H1 (cell line): ENCODE data around the gene TRDMT1. TPM values are rescaled to one million over a fixed set of nuclear protein-coding genes. Genes with fewer than 3 reads are reported as not detected.

Experiments
- CTCF ChIA-PET: fragments of 300-600 bp; sonication (Branson Sonifier 250); formaldehyde crosslinking; loops from one replicate; lab custom pipeline; 2021; ENCODE audit not compliant: partially characterized antibody; lab: Charles Lee
- POLR2A ChIA-PET: fragments of 300-600 bp; sonication (Branson Sonifier 250); formaldehyde crosslinking; loops from one replicate; lab custom pipeline; 2021; ENCODE audit warnings: inconsistent platforms; ENCODE audit not compliant: partially characterized antibody; lab: Charles Lee
- DNase-seq, 2 experiments: peaks; one replicate each; pipeline versions ENCODE4 v3.0.0 to v3.0.0-alpha.2; 2010 to 2022; ENCODE audit warnings: low spot score in 2 of 2, low read depth in 1 of 2, mixed read lengths in 1 of 2
- FAIRE-seq: peaks from 2 replicates; lab custom pipeline; 2011; peaks lifted over from hg19 to GRCh38; lab: Jason Lieb, UNC
- H2AFZ ChIP-seq: 2 replicates; pipeline ENCODE4 v1.8.1; 2012; ENCODE audit warnings: low read length, inconsistent platforms
- H2AK5ac ChIP-seq: 2 replicates; pipeline ENCODE4 v1.6.1; 2013; ENCODE audit warnings: low read depth, low read length
- H2BK120ac ChIP-seq: replicated peaks from 2 replicates; pipeline ENCODE3; 2013; ENCODE audit warnings: low read depth, low read length, inconsistent platforms
- H2BK12ac ChIP-seq: 2 replicates; pipeline ENCODE4 v1.6.1; 2013; ENCODE audit warnings: low read depth, low read length
- H2BK15ac ChIP-seq: 2 replicates; pipeline ENCODE4 v1.6.1; 2013; ENCODE audit warnings: low read length
- H2BK20ac ChIP-seq: 2 replicates; pipeline ENCODE4 v1.6.1; 2013; ENCODE audit warnings: low read length
- H2BK5ac ChIP-seq: 2 replicates; pipeline ENCODE4 v1.6.1; 2013; ENCODE audit warnings: low read depth, low read length
- H3K14ac ChIP-seq: 2 replicates; pipeline ENCODE4 v1.6.1; 2013; ENCODE audit warnings: inconsistent platforms; ENCODE audit not compliant: insufficient read length
- H3K18ac ChIP-seq: 2 replicates; pipeline ENCODE4 v1.6.1; 2013; ENCODE audit warnings: low read length; ENCODE audit errors: extremely low read depth
- H3K23ac ChIP-seq: 2 replicates; pipeline ENCODE4 v1.6.1; 2013; ENCODE audit warnings: inconsistent platforms; ENCODE audit not compliant: insufficient read length
- H3K23me2 ChIP-seq: 2 replicates; pipeline ENCODE4 v1.6.1; 2013; ENCODE audit warnings: low read depth, low read length
- H3K27ac ChIP-seq: 2 replicates; pipeline ENCODE4 v1.6.1; 2011; ENCODE audit warnings: low read depth, low read length, inconsistent platforms
- H3K27me3 ChIP-seq, 4 experiments: replicated peaks in 1 of 4; 1 replicate in 1 of 4; 2 replicates in 3 of 4; pipeline versions ENCODE4 v1.6.1 to v1.8.1; 2011 to 2013; ENCODE audit warnings: low read length in 3 of 4, mild to moderate bottlenecking in 3 of 4, inconsistent platforms in 2 of 4, mixed read lengths in 2 of 4, moderate library complexity in 1 of 4; ENCODE audit not compliant: control insufficient read depth in 3 of 4, insufficient read depth in 3 of 4; ENCODE audit errors: extremely low read depth in 1 of 4
- H3K36me3 ChIP-seq, 4 experiments: 2 replicates each; pipeline versions ENCODE4 v1.6.1 to v1.8.1; 2011 to 2013; ENCODE audit warnings: mild to moderate bottlenecking in 4 of 4, low read length in 3 of 4, moderate library complexity in 2 of 4, control low read depth in 1 of 4, inconsistent platforms in 1 of 4; ENCODE audit not compliant: insufficient read depth in 4 of 4, control insufficient read depth in 2 of 4
- H3K4ac ChIP-seq: replicated peaks from 2 replicates; pipeline ENCODE3; 2013; ENCODE audit warnings: low read length, low read depth, mixed read lengths, inconsistent platforms; ENCODE audit not compliant: insufficient read length
- H3K4me1 ChIP-seq, 4 experiments: replicated peaks in 1 of 4; 1 replicate in 1 of 4; 2 replicates in 3 of 4; pipeline versions ENCODE4 v1.6.1 to v1.8.1; 2011 to 2013; ENCODE audit warnings: low read length in 3 of 4, inconsistent platforms in 2 of 4, mixed read lengths in 1 of 4; ENCODE audit not compliant: insufficient read depth in 4 of 4, control insufficient read depth in 3 of 4
- H3K4me2 ChIP-seq, 2 experiments: 2 replicates each; pipeline versions ENCODE4 v1.6.1 to v1.8.1; 2011 to 2013; ENCODE audit warnings: low read depth in 2 of 2, low read length in 2 of 2, control low read depth in 1 of 2, inconsistent platforms in 1 of 2, mild to moderate bottlenecking in 1 of 2; ENCODE audit not compliant: insufficient read depth in 1 of 2
- H3K4me3 ChIP-seq, 4 experiments: fragments of 200-600, 300-600 bp in 1 of 4; sonication (generic), shearing (Covaris generic), sonication (Bioruptor Twin) in 1 of 4; 2 replicates each; pipeline versions ENCODE4 v1.5.1 to v1.8.1; 2011 to 2016; ENCODE audit warnings: low read length in 4 of 4, low read depth in 3 of 4, control low read depth in 2 of 4, inconsistent platforms in 2 of 4, mild to moderate bottlenecking in 2 of 4, mixed read lengths in 1 of 4, moderate library complexity in 1 of 4; ENCODE audit not compliant: insufficient read depth in 2 of 4; ENCODE audit errors: extremely low read depth in 1 of 4
- H3K56ac ChIP-seq: replicated peaks from 2 replicates; pipeline ENCODE3; 2013; ENCODE audit warnings: low read depth, mild to moderate bottlenecking, mixed read lengths, low read length, inconsistent platforms; ENCODE audit not compliant: insufficient read length
- H3K79me1 ChIP-seq: 2 replicates; pipeline ENCODE4 v1.6.1; 2013; ENCODE audit warnings: low read depth, low read length, control low read depth
- H3K79me2 ChIP-seq, 2 experiments: 2 replicates each; pipeline versions ENCODE4 v1.6.1 to v1.8.1; 2012 to 2013; ENCODE audit warnings: low read length in 2 of 2, mild to moderate bottlenecking in 2 of 2, inconsistent platforms in 1 of 2; ENCODE audit not compliant: insufficient read depth in 2 of 2, control insufficient read depth in 1 of 2
- H3K9ac ChIP-seq, 4 experiments: replicated peaks in 1 of 4; 1 replicate in 1 of 4; 2 replicates in 3 of 4; pipeline versions ENCODE4 v1.6.1 to v1.8.1; 2011 to 2013; ENCODE audit warnings: low read depth in 3 of 4, low read length in 3 of 4, control low read depth in 2 of 4, mild to moderate bottlenecking in 2 of 4, moderate library complexity in 2 of 4, inconsistent platforms in 1 of 4; ENCODE audit errors: extremely low read depth in 1 of 4
- H3K9me3 ChIP-seq, 2 experiments: 2 replicates each; pipeline versions ENCODE4 v1.6.1 to v1.8.1; 2012 to 2013; ENCODE audit warnings: mild to moderate bottlenecking in 2 of 2, moderate library complexity in 2 of 2, control low read depth in 1 of 2, inconsistent platforms in 1 of 2, low read depth in 1 of 2, low read length in 1 of 2, mixed read lengths in 1 of 2; ENCODE audit not compliant: insufficient read depth in 2 of 2
- H4K20me1 ChIP-seq, 2 experiments: replicated peaks in 1 of 2; 2 replicates each; pipeline versions ENCODE3 to v1.8.1; 2011 to 2013; ENCODE audit warnings: inconsistent platforms in 2 of 2, low read length in 2 of 2, mild to moderate bottlenecking in 1 of 2; ENCODE audit not compliant: insufficient read depth in 2 of 2, control insufficient read depth in 1 of 2
- H4K5ac ChIP-seq: 2 replicates; pipeline ENCODE4 v1.6.1; 2013; ENCODE audit warnings: low read length, low read depth, mixed read lengths, inconsistent platforms; ENCODE audit not compliant: insufficient read length
- H4K8ac ChIP-seq: 2 replicates; pipeline ENCODE4 v1.8.0; 2013; ENCODE audit warnings: mild to moderate bottlenecking, moderate library complexity, low read length, inconsistent platforms; ENCODE audit not compliant: insufficient read depth; ENCODE audit errors: extremely low read depth
- H4K91ac ChIP-seq: replicated peaks from 2 replicates; pipeline ENCODE3; 2013; ENCODE audit warnings: low read length, mixed read lengths, inconsistent platforms; ENCODE audit not compliant: insufficient read length
- CEBPB ChIP-seq: IDR thresholded peaks from 2 replicates; pipeline ENCODE4 v1.6.1; 2012; ENCODE audit warnings: low read depth, low read length
- HDAC2 ChIP-seq, 2 experiments: fragments of 300-600 bp in 1 of 2; sonication (generic) in 1 of 2; IDR thresholded peaks; 2 replicates each; pipeline ENCODE4 v1.6.1; 2011 to 2012; ENCODE audit warnings: low read depth in 2 of 2, low read length in 2 of 2, mild to moderate bottlenecking in 2 of 2, moderate library complexity in 2 of 2, borderline replicate concordance in 1 of 2, inconsistent platforms in 1 of 2
- WGBS, 2 experiments: shearing (Covaris generic) in 1 of 2; methylation state at CpG; one replicate each; pipeline versions ENCODE4 v1.1.6 to v1.1.7; 2013 to 2015; ENCODE audit warnings: low lambda C conversion rate in 2 of 2, mixed read lengths in 2 of 2, inconsistent platforms in 1 of 2, low coverage in 1 of 2, missing lambda C conversion rate in 1 of 2; ENCODE audit not compliant: insufficient replicate concordance in 2 of 2, insufficient coverage in 1 of 2, insufficient read length in 1 of 2; ENCODE audit errors: extremely low coverage in 1 of 2, missing lambda C conversion rate in 1 of 2; 5-methylcytosine and 5-hydroxymethylcytosine counted together
- polyA plus RNA-seq, 7 experiments: library from polyadenylated mRNA; depleted of rRNA in 3 of 7; stranded (reverse) in 5 of 7; unstranded in 2 of 7; fragments of >200 nt in 5 of 7; fragments of 200-250 nt in 2 of 7; gene quantifications; 1 replicate in 5 of 7; 2 replicates in 1 of 7; 4 replicates in 1 of 7; pipeline versions ENCODE4 v1.2.1 to v1.2.3, GENCODE V29; 2011 to 2013; ENCODE audit warnings: missing spikeins in 2 of 7, mixed read lengths in 2 of 7
- total RNA-seq: library from RNA; stranded (reverse); fragmentation: NEBNext Ultra II Directional; extraction: Animal tissue kit (Norgen Biotek cat#: 25700); gene quantifications from 2 replicates; pipeline ENCODE4 v1.2.1, GENCODE V29; 2021

The TRDMT1 gene
- total and polyA plus RNA-seq, 2 of the 8 experiments (the other 6 are each of a cell fraction or from before 2014, with no cell fraction given): 7.4 to 21.4 TPM

GRCh38 chr10:17240096-17240495 is 38.6 kb upstream of the TRDMT1 start:
- Histone ChIP-seq H2BK12ac (no peak overlapping the region), H3K4ac (no peak overlapping the region)
- POLR2A ChIA-PET: no interaction called here

More at GRCh38 chr10:17240096-17240495, 38.6 kb upstream of the TRDMT1 start:
- no peak overlapping the region for H2BK20ac ChIP-seq
- CTCF ChIA-PET: interaction anchor here (0.7 kb wide), 1 partner anchor 223 kb away, joined by 4 read pairs; no protein-coding TSS in a partner anchor
- no peaks in the 10 kb centered on the region for H3K79me1 ChIP-seq
- DNase-seq (no peak), FAIRE-seq (no peak)
- no peaks in the 10 kb centered on the region for H3K23me2 ChIP-seq
- H3K4me1 ChIP-seq: no peaks in the 10 kb centered on the region
- no peak overlapping the region for H3K4me3 ChIP-seq
- no peaks in the 10 kb centered on the region for H3K27me3 ChIP-seq
- H2AK5ac ChIP-seq: no peak overlapping the region
- H3K79me2 ChIP-seq: no peaks in the 10 kb centered on the region
- no peaks in the 10 kb centered on the region for H3K9me3 ChIP-seq
- no peak overlapping the region for H2BK5ac ChIP-seq
- no peak overlapping the region for H4K91ac ChIP-seq
- H4K20me1 ChIP-seq: no peaks in the 10 kb centered on the region
- no peak overlapping the region for H2AFZ ChIP-seq
- no peak overlapping the region for H3K14ac ChIP-seq
- 100% methylated on average over 2 of the region's 2 CpGs; no CpG with 5 or more reads in 1 of the 2 experiments for WGBS, 2 experiments
- peaks cover 0 to 29% (median 23%) of the 10 kb centered on the region in 4 experiments; a peak in 6 of 8 replicates for H3K36me3 ChIP-seq
- no peak overlapping the region for H2BK15ac ChIP-seq
- no peak overlapping the region for H3K4me2 ChIP-seq
- no peak overlapping the region for H4K5ac ChIP-seq
- no peak overlapping the region for H3K9ac ChIP-seq
- no peak overlapping the region for H2BK120ac ChIP-seq
- H4K8ac ChIP-seq: no peak overlapping the region
- TF ChIP-seq CEBPB: peak; percentile 67
- no peak for TF ChIP-seq HDAC2 (IDR thresholded peaks at IDR 0.05; ENCODE audit: borderline replicate concordance in 1 of 2, low read depth in 2 of 2, low read length in 2 of 2)
- H3K18ac ChIP-seq: no peak overlapping the region
- H3K27ac ChIP-seq: no peak overlapping the region
- no peak overlapping the region for H3K23ac ChIP-seq
- H3K56ac ChIP-seq: no peak overlapping the region
